Stomach (tissue), 9 donors: ENCODE data around the gene DENND4C. TPM values are rescaled to one million over a fixed set of nuclear protein-coding genes. Genes with fewer than 3 reads are reported as not detected.

Experiments used
- DNase-seq, 2 donors: peaks; one replicate each; pipeline versions ENCODE4 v3.0.0 to v3.0.0-alpha.2; 2013 to 2019
- H3K27ac ChIP-seq, 5 donors: fragments of 200-600 bp in 4 of 5; sonication (generic) in 4 of 5; one replicate each; pipeline ENCODE4 v1.5.1; 2013 to 2019; ENCODE audit warnings: mild to moderate bottlenecking in 1 of 5, moderate library complexity in 1 of 5
- H3K27me3 ChIP-seq, 3 donors: fragments of 200-600 bp; sonication (generic); one replicate each; pipeline ENCODE4 v1.5.1; 2017 to 2019; ENCODE audit warnings: mixed run types in 1 of 3
- H3K36me3 ChIP-seq, 4 donors: fragments of 200-600 bp; sonication (generic); 1 replicate in 3 of 4; 2 replicates in 1 of 4; pipeline ENCODE4 v1.5.1; 2016 to 2019
- H3K4me1 ChIP-seq, 4 donors: fragments of 200-600 bp; sonication (generic); one replicate each; pipeline ENCODE4 v1.5.1; 2016 to 2019
- H3K4me3 ChIP-seq, 4 donors: fragments of 200-600 bp; sonication (generic) in 3 of 4; one replicate each; pipeline ENCODE4 v1.5.1; 2016 to 2019; ENCODE audit warnings: mild to moderate bottlenecking in 1 of 4
- H3K9me3 ChIP-seq, 4 donors: fragments of 200-600 bp; sonication (generic); one replicate each; pipeline ENCODE4 v1.5.1; 2016 to 2019
- EP300 ChIP-seq: sonication (generic); formaldehyde crosslinking; IDR thresholded peaks from one replicate; pipeline ENCODE4 v1.6.1; 2017; ENCODE audit warnings: antibody characterized with exemption
- POLR2A ChIP-seq, 4 donors: fragments of 450-650 bp; IDR thresholded peaks; one replicate each; pipeline ENCODE4 v1.6.1; 2016; ENCODE audit warnings: antibody characterized with exemption in 4 of 4, control low read depth in 2 of 4, mild to moderate bottlenecking in 1 of 4, moderate library complexity in 1 of 4
- POLR2AphosphoS5 ChIP-seq, 3 donors: sonication (generic); formaldehyde crosslinking; IDR thresholded peaks; one replicate each; pipeline ENCODE4 v1.6.1; 2016; ENCODE audit warnings: antibody characterized with exemption in 3 of 3
- WGBS, 5 donors: extraction: QIAGEN DNeasy Blood & Tissue Kit in 3 of 5; methylation state at CpG; one replicate each; pipeline versions ENCODE4 v1.1.5 to v1.1.7; 2013 to 2018; 5-methylcytosine and 5-hydroxymethylcytosine counted together
- intact Hi-C: fragments of 100-400 bp; cut with DNase I; formaldehyde crosslinking; loops from one replicate; pipeline ENCODE4 v1.15.1; 2023; ENCODE audit warnings: low total_unique reads
- polyA plus RNA-seq, 3 donors: library from polyadenylated mRNA; stranded (reverse); fragments of 200-250 nt; gene quantifications; one replicate each; pipeline ENCODE4 v1.2.3, GENCODE V29; 2013
- total RNA-seq, 5 donors: library from RNA; depleted of rRNA; stranded (reverse); fragments of >200 nt; gene quantifications; one replicate each; pipeline versions ENCODE4 v1.1.0 to v1.2.3, GENCODE V29; 2014 to 2016
- TF ChIP-seq, protein P1 (sequence below), 7 experiments: fragments of 450-650 bp in 4 of 7; fragments of 200-600 bp in 3 of 7; sonication (generic) in 3 of 7; IDR thresholded peaks; one replicate each; pipeline ENCODE4 v1.5.1; 2016 to 2019; ENCODE audit warnings: antibody characterized with exemption in 7 of 7, control low read depth in 2 of 7, mild to moderate bottlenecking in 1 of 7
- donor health status: healthy with polysubstance abuse.
- donor health status: Bipolar disorder and iron deficiency.
- donor health status: healthy.

DENND4C gene
- total and polyA plus RNA-seq, 8 donors = 6.3 to 226 (median 47.6) TPM

- Histone ChIP-seq H3K4me3 (no peak overlapping the region), H3K4me1 (peaks cover 14 to 64% (median 43%) of the 10 kb centered on the region in 4 donors), H3K9me3 (no peaks in the 10 kb centered on the region), H3K27ac (no peak overlapping the region), H3K27me3 (no peaks in the 10 kb centered on the region), H3K36me3 (peaks cover 0 to 14% (median 9%) of the 10 kb centered on the region in 4 donors)
- no peak for DNase-seq
- 76 to 87% (median 86%) methylated on average over 5 of the region's 5 CpGs for WGBS, 5 donors
- TF ChIP-seq POLR2A (IDR thresholded peaks at IDR 0.05) (no peak), POLR2AphosphoS5 (IDR thresholded peaks at IDR 0.05) (no peak)
- TF ChIP-seq, protein P1, sequence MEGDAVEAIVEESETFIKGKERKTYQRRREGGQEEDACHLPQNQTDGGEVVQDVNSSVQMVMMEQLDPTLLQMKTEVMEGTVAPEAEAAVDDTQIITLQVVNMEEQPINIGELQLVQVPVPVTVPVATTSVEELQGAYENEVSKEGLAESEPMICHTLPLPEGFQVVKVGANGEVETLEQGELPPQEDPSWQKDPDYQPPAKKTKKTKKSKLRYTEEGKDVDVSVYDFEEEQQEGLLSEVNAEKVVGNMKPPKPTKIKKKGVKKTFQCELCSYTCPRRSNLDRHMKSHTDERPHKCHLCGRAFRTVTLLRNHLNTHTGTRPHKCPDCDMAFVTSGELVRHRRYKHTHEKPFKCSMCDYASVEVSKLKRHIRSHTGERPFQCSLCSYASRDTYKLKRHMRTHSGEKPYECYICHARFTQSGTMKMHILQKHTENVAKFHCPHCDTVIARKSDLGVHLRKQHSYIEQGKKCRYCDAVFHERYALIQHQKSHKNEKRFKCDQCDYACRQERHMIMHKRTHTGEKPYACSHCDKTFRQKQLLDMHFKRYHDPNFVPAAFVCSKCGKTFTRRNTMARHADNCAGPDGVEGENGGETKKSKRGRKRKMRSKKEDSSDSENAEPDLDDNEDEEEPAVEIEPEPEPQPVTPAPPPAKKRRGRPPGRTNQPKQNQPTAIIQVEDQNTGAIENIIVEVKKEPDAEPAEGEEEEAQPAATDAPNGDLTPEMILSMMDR (IDR thresholded peaks at IDR 0.05) = no peak
- intact Hi-C loops = no loop called here
Measured at GRCh38 chr9:19283072-19283710, 52.7 kb downstream of the DENND4C start.

- Histone ChIP-seq H3K27ac (no peak overlapping the region), H3K9me3 (no peaks in the 10 kb centered on the region), H3K4me3 (no peak overlapping the region), H3K4me1 (peaks cover 14 to 73% (median 44%) of the 10 kb centered on the region in 4 donors), H3K36me3 (peaks cover 0 to 21% (median 17%) of the 10 kb centered on the region in 4 donors), H3K27me3 (no peaks in the 10 kb centered on the region)
- intact Hi-C loops = no loop called here
- TF ChIP-seq POLR2AphosphoS5 (IDR thresholded peaks at IDR 0.05) (no peak), POLR2A (IDR thresholded peaks at IDR 0.05) (no peak), EP300 (no peak)
- TF ChIP-seq, protein P1 (IDR thresholded peaks at IDR 0.05) = no peak
- 35 to 57% (median 45%) methylated on average over 3 of the region's 3 CpGs for WGBS, 5 donors
- DNase-seq = no peak
Measured at GRCh38 chr9:19284729-19285128, 54.2 kb downstream of the DENND4C start.

- Histone ChIP-seq H3K36me3 (peaks cover 3 to 38% (median 32%) of the 10 kb centered on the region in 4 donors), H3K4me3 (no peak overlapping the region), H3K27ac (no peak overlapping the region), H3K4me1 (peaks cover 14 to 66% (median 39%) of the 10 kb centered on the region in 4 donors), H3K27me3 (no peaks in the 10 kb centered on the region), H3K9me3 (no peaks in the 10 kb centered on the region)
- intact Hi-C loops = no loop called here
- 18 to 37% (median 35%) methylated on average over 5 of the region's 5 CpGs for WGBS, 5 donors
- peak; percentile 54 to 78 for DNase-seq
- no peak for TF ChIP-seq EP300
- TF ChIP-seq, protein P1 (IDR thresholded peaks at IDR 0.05) = no peak
- TF ChIP-seq POLR2AphosphoS5 (IDR thresholded peaks at IDR 0.05) = peak in 1 of 3 donors; percentile 36
Measured at GRCh38 chr9:19286634-19287188, 56.2 kb downstream of the DENND4C start.

- no peak overlapping the region for H3K4me3 ChIP-seq
- intact Hi-C loops = no loop called here
- no peak for DNase-seq
- WGBS, 5 donors = 60 to 81% (median 65%) methylated on average over 2 of the region's 2 CpGs
- no peak for TF ChIP-seq EP300
- TF ChIP-seq, protein P1 (IDR thresholded peaks at IDR 0.05) = no peak
- no peak for TF ChIP-seq POLR2A (IDR thresholded peaks at IDR 0.05)
- no peak for TF ChIP-seq POLR2AphosphoS5 (IDR thresholded peaks at IDR 0.05)
- H3K36me3 ChIP-seq = peaks cover 3 to 52% (median 46%) of the 10 kb centered on the region in 4 donors
- H3K27ac ChIP-seq = no peak overlapping the region
- H3K9me3 ChIP-seq = no peaks in the 10 kb centered on the region
- H3K4me1 ChIP-seq = peaks cover 14 to 59% (median 34%) of the 10 kb centered on the region in 4 donors
- no peaks in the 10 kb centered on the region for H3K27me3 ChIP-seq
Measured at GRCh38 chr9:19288081-19288480, 57.6 kb downstream of the DENND4C start.
